GM19023 (cell line): ENCODE results near the gene DCP1B.

Source experiments
- ATAC-seq: cut with Tn5 transposase; IDR thresholded peaks from one replicate; pipeline ENCODE4 v1.9.1; 2021; ENCODE audit warnings: mild to moderate bottlenecking, moderate library complexity; ENCODE audit not compliant: unreplicated experiment

DCP1B gene

DNA sequence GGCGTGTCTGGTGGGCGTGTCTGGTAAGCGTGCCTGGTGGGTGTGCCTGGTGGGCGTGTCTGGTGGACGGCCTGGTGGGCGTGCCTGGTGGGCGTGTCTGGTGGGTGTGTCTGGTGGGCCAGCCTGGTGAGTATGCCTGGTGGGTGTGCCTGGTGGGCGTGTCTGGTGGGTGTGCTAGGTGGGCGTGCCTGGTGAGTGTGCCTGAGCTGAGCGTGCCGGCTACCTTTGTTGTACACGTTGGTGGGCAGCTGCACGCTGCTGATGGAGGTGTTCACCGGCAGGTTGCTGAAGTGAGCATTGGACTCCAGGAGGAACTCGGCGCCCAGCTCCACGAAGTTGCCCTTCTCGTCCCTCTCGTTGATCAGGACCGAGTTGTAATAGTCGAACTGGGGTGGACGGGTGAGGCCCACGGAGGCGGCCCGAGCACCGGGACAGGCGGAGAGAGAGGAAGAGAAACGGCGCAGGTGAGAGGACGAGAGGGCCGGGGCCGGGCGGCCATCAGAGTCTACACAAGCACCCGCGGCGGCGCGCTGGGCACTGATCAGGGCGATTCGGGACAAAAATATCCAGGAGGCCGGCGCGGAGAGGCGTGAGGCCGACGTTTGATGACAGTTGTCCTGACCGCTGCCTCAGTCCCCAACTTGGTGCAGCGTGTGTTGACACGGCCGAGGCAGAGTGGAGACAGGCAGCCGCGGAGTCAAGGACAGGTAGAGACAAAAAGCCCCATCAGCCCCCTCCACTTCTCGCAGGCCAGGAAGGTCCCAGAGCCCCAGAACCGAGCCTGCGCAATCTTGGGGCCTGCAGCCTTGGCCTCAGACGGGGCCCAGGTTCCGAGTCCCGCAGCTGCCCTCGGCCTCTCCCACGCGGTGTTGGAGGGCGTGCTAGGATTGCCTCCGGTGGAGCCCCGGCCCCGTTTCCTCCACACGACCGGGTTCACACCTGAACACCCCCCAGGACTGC, 96.3 kb downstream of the DCP1B start:
- no peak for ATAC-seq

DNA sequence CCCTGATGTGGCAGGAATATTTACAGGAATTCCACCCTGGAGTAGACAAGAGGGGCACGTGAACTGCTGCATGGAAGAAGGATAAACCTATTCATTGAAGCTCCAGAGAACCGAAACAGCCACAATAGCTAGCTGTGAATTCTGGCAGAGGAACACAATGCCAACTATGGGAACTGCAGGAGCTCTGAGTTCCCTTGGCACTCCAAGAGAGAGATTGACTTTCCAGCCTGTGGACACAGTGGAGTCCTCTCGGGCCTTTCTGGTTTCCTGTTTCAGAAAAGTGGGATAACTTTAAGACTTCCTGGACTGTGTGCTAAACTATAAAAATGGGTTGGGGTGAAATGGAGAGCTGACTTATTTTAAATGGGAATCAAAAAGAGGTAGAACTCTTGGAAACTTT, 97.7 kb downstream of the DCP1B start:
- ATAC-seq, result no peak

DNA sequence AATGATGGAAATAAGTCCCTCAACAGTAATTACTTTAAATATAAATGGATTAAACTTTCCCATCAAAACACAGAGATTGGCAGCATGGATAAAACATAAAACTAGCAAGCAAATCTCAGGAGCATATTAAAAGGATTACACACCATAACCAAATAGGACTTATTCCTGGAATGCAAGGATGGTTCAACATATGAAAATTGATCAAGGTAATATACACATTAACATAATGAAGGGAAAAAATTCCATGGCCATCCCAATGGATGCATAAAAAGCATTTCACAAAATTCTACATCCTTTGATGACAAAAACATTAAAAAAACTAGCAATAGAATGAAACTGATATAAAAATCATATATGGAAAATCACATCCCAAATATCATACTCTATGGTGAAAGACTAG, 99.4 kb downstream of the DCP1B start:
- ATAC-seq, result no peak

DNA sequence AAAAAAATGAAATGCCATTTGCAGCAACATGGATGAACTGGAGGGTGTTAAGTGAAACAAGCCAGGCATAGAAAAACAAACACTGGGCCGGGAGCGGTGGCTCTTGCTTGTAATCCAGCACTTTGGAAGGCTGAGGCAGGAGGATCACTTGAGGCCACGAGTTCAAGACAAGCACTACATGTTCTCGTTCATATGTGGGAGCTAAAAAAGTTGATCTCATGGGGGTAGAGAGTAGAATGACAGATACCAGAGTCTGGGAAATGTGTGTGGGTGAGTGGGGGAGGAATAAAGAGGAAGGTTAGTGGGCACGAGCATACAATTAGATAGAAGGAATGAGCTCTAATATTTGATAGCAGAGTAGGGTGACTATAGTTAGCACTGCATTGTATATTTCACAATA, 107.3 kb downstream of the DCP1B start:
- no peak for ATAC-seq
